ENCODE measurements around the gene TCHH.
A peak's percentile ranks its signal among the peaks of the same experiment; 100 is the strongest.
"Not testable (repeated sequence)": the region's sequence is repeated elsewhere in the genome, so short reads cannot be mapped to it uniquely, and the experiment has no call there.

The TCHH gene

DNA sequence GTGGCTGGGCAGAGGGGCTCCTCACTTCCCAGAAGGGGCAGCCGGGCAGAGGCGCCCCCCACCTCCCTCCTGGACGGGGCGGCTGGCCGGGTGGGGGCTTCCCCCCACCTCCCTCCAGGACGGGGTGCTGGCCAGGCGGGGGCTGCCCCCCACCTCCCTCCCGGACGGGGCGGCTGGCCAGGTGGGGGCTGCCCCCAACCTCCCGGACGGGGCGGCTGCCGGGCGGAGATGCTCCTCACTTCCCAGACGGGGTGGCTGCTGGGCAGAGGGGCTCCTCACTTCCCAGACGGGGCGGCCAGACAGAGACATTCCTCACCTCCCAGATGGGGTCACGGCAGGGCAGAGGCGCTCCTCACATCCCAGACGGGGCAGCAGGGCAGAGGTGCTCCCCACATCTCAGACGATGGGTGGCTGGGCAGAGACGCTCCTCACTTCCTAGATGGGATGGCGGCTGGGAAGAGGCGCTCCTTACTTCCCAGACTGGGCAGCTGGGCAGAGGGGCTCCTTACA lies 29.5 kb upstream of the TCHH start:
- not testable (repeated sequence) for H3K4me3 ChIP-seq (ENCODE audit: insufficient read depth, low read depth, low read length, poor library complexity, severe bottlenecking); H3K4me1 ChIP-seq (ENCODE audit: control insufficient read depth, insufficient read depth, low read length, poor library complexity, severe bottlenecking); DNase-seq; H3K27ac ChIP-seq (ENCODE audit: insufficient read depth, low read length, poor library complexity, severe bottlenecking); H3K27me3 ChIP-seq (replicated peaks; ENCODE audit: control insufficient read depth, insufficient read depth, low read length, poor library complexity, severe bottlenecking); H3K36me3 ChIP-seq (ENCODE audit: control insufficient read depth, insufficient read depth, low read length)
- peaks cover 11% of the 10 kb centered on the region for H3K9me3 ChIP-seq (ENCODE audit: control insufficient read depth, low read length)

DNA sequence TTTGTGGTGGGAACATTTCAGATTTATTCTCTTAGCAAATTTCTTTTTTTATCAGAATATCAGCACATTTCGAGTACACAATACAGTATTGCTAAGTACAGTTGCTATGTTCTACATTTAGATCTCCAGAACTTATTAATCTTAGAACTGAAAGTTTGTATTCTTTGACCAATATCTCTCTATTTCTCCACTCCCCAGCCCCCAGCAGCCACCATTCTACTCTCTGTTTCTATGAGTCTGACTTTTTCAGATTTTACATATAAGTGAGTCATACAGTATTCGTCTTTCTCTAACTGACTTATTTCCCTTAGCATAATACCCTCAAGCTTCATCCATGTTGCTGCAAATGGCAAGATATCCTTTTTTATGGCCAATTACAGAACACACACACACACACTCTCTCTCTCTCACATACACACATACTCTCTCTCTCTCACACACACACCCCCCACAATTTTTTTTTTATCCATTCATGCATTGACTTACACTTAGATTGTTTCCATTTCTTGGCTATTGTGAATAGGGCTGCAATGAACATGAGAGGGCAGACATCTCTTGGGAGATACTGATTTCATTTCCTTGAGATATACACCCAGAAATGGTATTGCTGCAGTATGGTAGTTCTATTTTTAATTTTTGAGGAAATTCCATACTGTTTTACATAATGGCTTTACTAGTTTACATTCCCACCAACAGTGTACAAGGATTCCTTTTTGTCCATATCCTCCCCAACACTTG lies 28.1 kb upstream of the TCHH start:
- H3K4me1 ChIP-seq (ENCODE audit: control insufficient read depth, insufficient read depth, low read length, poor library complexity, severe bottlenecking), result no peaks in the 10 kb centered on the region
- peaks cover 3% of the 10 kb centered on the region for H3K27me3 ChIP-seq (replicated peaks; ENCODE audit: control insufficient read depth, insufficient read depth, low read length, poor library complexity, severe bottlenecking)
- H3K9me3 ChIP-seq (ENCODE audit: control insufficient read depth, low read length), result peaks cover 5% of the 10 kb centered on the region
- no peak for DNase-seq
- H3K4me3 ChIP-seq (ENCODE audit: insufficient read depth, low read depth, low read length, poor library complexity, severe bottlenecking), result no peak overlapping the region
- H3K36me3 ChIP-seq (ENCODE audit: control insufficient read depth, insufficient read depth, low read length), result no peaks in the 10 kb centered on the region
- no peak overlapping the region for H3K27ac ChIP-seq (ENCODE audit: insufficient read depth, low read length, poor library complexity, severe bottlenecking)

GRCh38 chr1:152141971-152142584 lies 26.8 kb upstream of the TCHH start:
- H3K27me3 ChIP-seq (replicated peaks; ENCODE audit: control insufficient read depth, insufficient read depth, low read length, poor library complexity, severe bottlenecking), result peaks cover 3% of the 10 kb centered on the region
- H3K9me3 ChIP-seq (ENCODE audit: control insufficient read depth, low read length), result no peaks in the 10 kb centered on the region
- H3K27ac ChIP-seq (ENCODE audit: insufficient read depth, low read length, poor library complexity, severe bottlenecking), result no peak overlapping the region
- no peak overlapping the region for H3K4me3 ChIP-seq (ENCODE audit: insufficient read depth, low read depth, low read length, poor library complexity, severe bottlenecking)
- no peak for DNase-seq
- H3K4me1 ChIP-seq (ENCODE audit: control insufficient read depth, insufficient read depth, low read length, poor library complexity, severe bottlenecking), result no peaks in the 10 kb centered on the region
- no peaks in the 10 kb centered on the region for H3K36me3 ChIP-seq (ENCODE audit: control insufficient read depth, insufficient read depth, low read length)

GRCh38 chr1:152137215-152137614 lies 22.0 kb upstream of the TCHH start:
- no peak for DNase-seq
- no peak overlapping the region for H3K27ac ChIP-seq (ENCODE audit: insufficient read depth, low read length, poor library complexity, severe bottlenecking)
- H3K36me3 ChIP-seq (ENCODE audit: control insufficient read depth, insufficient read depth, low read length), result no peaks in the 10 kb centered on the region
- H3K9me3 ChIP-seq (ENCODE audit: control insufficient read depth, low read length), result no peaks in the 10 kb centered on the region
- H3K4me3 ChIP-seq (ENCODE audit: insufficient read depth, low read depth, low read length, poor library complexity, severe bottlenecking), result no peak overlapping the region
- no peaks in the 10 kb centered on the region for H3K4me1 ChIP-seq (ENCODE audit: control insufficient read depth, insufficient read depth, low read length, poor library complexity, severe bottlenecking)
- H3K27me3 ChIP-seq (replicated peaks; ENCODE audit: control insufficient read depth, insufficient read depth, low read length, poor library complexity, severe bottlenecking), result peaks cover 3% of the 10 kb centered on the region

DNA sequence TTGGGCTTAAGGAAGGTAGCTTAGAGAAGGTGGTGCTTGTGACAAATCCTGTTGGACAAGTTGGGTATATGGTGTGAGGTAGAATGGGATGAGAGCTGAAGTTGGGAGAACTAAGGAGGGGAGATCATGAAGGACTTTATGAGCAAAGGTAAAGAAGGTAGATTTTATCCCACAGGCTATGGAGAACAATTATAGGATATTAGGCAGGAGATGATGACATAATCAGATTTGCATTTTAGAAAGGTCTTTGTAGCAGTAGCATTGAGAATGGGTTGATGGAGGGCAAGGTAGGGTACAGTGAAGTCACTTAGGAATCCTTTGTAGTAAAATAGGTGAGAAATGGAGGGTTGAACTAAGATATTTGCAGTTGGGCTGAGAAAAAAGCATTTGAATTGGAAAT lies 14.9 kb upstream of the TCHH start:
- Histone ChIP-seq H3K4me3 (ENCODE audit: insufficient read depth, low read depth, low read length, poor library complexity, severe bottlenecking) (no peak overlapping the region), H3K4me1 (ENCODE audit: control insufficient read depth, insufficient read depth, low read length, poor library complexity, severe bottlenecking) (no peaks in the 10 kb centered on the region), H3K27ac (ENCODE audit: insufficient read depth, low read length, poor library complexity, severe bottlenecking) (no peak overlapping the region), H3K36me3 (ENCODE audit: control insufficient read depth, insufficient read depth, low read length) (no peaks in the 10 kb centered on the region), H3K27me3 (replicated peaks; ENCODE audit: control insufficient read depth, insufficient read depth, low read length, poor library complexity, severe bottlenecking) (peaks cover 23% of the 10 kb centered on the region), H3K9me3 (ENCODE audit: control insufficient read depth, low read length) (no peaks in the 10 kb centered on the region)
- no peak for DNase-seq

GRCh38 chr1:152127673-152128072 lies 12.4 kb upstream of the TCHH start:
- no peaks in the 10 kb centered on the region for H3K36me3 ChIP-seq (ENCODE audit: control insufficient read depth, insufficient read depth, low read length)
- peaks cover 23% of the 10 kb centered on the region for H3K27me3 ChIP-seq (replicated peaks; ENCODE audit: control insufficient read depth, insufficient read depth, low read length, poor library complexity, severe bottlenecking)
- H3K4me1 ChIP-seq (ENCODE audit: control insufficient read depth, insufficient read depth, low read length, poor library complexity, severe bottlenecking), result no peaks in the 10 kb centered on the region
- H3K27ac ChIP-seq (ENCODE audit: insufficient read depth, low read length, poor library complexity, severe bottlenecking), result no peak overlapping the region
- no peaks in the 10 kb centered on the region for H3K9me3 ChIP-seq (ENCODE audit: control insufficient read depth, low read length)
- no peak for DNase-seq
- no peak overlapping the region for H3K4me3 ChIP-seq (ENCODE audit: insufficient read depth, low read depth, low read length, poor library complexity, severe bottlenecking)

GRCh38 chr1:152125834-152126443 lies 10.7 kb upstream of the TCHH start:
- H3K27ac ChIP-seq (ENCODE audit: insufficient read depth, low read length, poor library complexity, severe bottlenecking), result no peak overlapping the region
- DNase-seq, result no peak
- H3K27me3 ChIP-seq (replicated peaks; ENCODE audit: control insufficient read depth, insufficient read depth, low read length, poor library complexity, severe bottlenecking), result peaks cover 18% of the 10 kb centered on the region
- no peaks in the 10 kb centered on the region for H3K36me3 ChIP-seq (ENCODE audit: control insufficient read depth, insufficient read depth, low read length)
- no peak overlapping the region for H3K4me3 ChIP-seq (ENCODE audit: insufficient read depth, low read depth, low read length, poor library complexity, severe bottlenecking)
- H3K4me1 ChIP-seq (ENCODE audit: control insufficient read depth, insufficient read depth, low read length, poor library complexity, severe bottlenecking), result no peaks in the 10 kb centered on the region
- H3K9me3 ChIP-seq (ENCODE audit: control insufficient read depth, low read length), result no peaks in the 10 kb centered on the region

DNA sequence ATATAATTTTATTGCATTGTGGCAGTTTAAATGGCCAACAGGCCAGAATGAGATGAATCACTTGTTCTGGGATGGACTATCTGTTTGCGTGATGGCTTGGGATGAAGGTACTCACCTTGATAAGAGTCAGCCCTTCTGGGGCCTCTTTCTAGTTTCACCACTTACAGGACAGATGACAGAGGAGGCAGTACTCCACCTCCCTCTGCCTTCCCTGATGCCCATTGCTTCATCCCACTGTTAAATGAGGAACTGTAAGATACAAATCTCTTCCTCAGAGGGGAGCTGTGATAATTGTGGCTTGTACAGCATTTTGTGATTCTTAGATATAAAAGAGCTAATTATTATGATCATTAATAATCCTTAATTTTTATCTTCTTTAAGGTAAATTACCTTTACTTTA lies 3.7 kb upstream of the TCHH start:
- Histone ChIP-seq H3K36me3 (ENCODE audit: control insufficient read depth, insufficient read depth, low read length) (no peaks in the 10 kb centered on the region), H3K4me3 (ENCODE audit: insufficient read depth, low read depth, low read length, poor library complexity, severe bottlenecking) (no peak overlapping the region), H3K9me3 (ENCODE audit: control insufficient read depth, low read length) (no peaks in the 10 kb centered on the region), H3K4me1 (ENCODE audit: control insufficient read depth, insufficient read depth, low read length, poor library complexity, severe bottlenecking) (no peaks in the 10 kb centered on the region), H3K27me3 (replicated peaks; ENCODE audit: control insufficient read depth, insufficient read depth, low read length, poor library complexity, severe bottlenecking) (peaks cover 3% of the 10 kb centered on the region), H3K27ac (ENCODE audit: insufficient read depth, low read length, poor library complexity, severe bottlenecking) (no peak overlapping the region)
- DNase-seq, result no peak

GRCh38 chr1:152112885-152113432 lies 2.3 kb downstream of the TCHH start:
- DNase-seq, result no peak
- H3K36me3 ChIP-seq (ENCODE audit: control insufficient read depth, insufficient read depth, low read length), result no peaks in the 10 kb centered on the region
- H3K27ac ChIP-seq (ENCODE audit: insufficient read depth, low read length, poor library complexity, severe bottlenecking), result no peak overlapping the region
- H3K27me3 ChIP-seq (replicated peaks; ENCODE audit: control insufficient read depth, insufficient read depth, low read length, poor library complexity, severe bottlenecking), result peaks cover 17% of the 10 kb centered on the region
- H3K9me3 ChIP-seq (ENCODE audit: control insufficient read depth, low read length), result no peaks in the 10 kb centered on the region
- peaks cover 30% of the 10 kb centered on the region for H3K4me1 ChIP-seq (ENCODE audit: control insufficient read depth, insufficient read depth, low read length, poor library complexity, severe bottlenecking)
- H3K4me3 ChIP-seq (ENCODE audit: insufficient read depth, low read depth, low read length, poor library complexity, severe bottlenecking), result peak overlapping the region; percentile 71

All from effector memory CD4-positive, alpha-beta T cell (primary cell).